Activated CD8-positive, alpha-beta memory T cell treated with anti-CD3 and anti-CD28 coated beads, Interleukin-2, amount 50 U/mL, for 48 hours (primary cell): ENCODE measurements around the gene CCR8.
"Not testable (repeated sequence)": the region's sequence is repeated elsewhere in the genome, so short reads cannot be mapped to it uniquely, and the experiment has no call there.

Source experiments
- DNase-seq: peaks from one replicate; pipeline ENCODE4 v3.0.0-alpha.2; 2020

The CCR8 gene

GRCh38 chr3:39317571-39318169 lies 11.8 kb upstream of the CCR8 start:
- DNase-seq = no peak

DNA sequence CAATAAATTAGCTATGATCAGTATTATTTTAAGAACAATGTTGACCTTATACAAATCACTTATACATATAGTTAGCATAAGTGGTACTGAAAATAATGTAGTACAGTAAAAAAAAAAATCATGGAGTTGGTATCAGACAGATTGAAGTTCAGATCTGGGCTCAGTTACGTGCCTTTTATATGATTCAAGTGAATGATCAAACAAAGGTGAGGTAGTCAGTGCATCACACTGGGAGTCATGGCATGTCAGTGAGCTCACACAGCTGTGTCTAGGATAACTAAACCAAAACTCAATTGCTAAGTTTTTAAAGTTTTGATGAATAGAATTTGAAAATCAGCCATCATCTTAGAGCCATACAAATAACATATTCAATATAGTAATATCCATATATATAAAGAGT lies 11.2 kb upstream of the CCR8 start:
- DNase-seq = no peak

- no peak for DNase-seq
Measured at GRCh38 chr3:39319249-39319648, 10.3 kb upstream of the CCR8 start.

GRCh38 chr3:39321574-39321983 lies 7.9 kb upstream of the CCR8 start:
- DNase-seq = not testable (repeated sequence)

DNA sequence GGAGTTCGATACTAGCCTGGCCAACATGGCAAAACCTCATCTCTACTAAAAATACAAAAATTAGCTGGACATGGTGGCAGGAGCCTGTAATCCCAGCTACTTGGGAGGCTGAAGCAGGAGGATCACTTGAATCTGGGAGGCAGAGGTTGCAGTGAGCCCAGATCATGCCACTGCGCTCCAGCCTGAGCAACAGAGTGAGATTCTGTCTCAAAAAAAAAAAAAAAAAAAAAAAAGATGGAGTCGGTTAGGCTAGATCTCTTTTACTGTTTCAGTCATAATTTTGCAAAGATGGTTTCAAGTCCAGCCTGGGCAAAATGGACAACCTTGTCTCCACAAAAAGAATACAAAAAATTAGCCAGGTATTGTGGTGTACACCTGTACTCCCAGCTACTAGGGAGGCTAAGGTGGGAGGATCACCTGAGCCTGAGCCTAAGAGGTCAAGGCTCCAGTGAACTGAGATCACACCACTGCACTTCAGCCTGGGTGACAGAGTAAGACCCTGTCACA lies 7.2 kb upstream of the CCR8 start:
- DNase-seq = not testable (repeated sequence)

DNA sequence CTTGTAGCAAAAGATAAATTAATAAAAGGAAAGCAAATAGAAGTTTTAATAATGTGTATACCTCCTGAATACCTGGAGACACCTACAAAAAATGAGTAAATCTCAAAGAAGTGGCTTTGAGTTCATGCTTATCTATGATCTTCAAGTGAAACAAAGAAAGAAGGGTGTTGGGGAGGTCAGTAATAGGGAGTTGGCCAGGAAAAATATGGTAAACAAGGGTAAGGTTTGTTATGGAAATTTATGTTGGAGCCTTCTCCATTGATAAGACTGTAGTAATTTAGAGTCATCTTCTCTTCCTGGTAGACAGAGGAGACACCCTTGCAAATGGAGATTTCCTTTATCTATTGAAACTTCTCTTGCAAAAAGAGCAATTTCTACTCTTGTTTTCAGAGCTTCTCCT lies 6.6 kb upstream of the CCR8 start:
- DNase-seq = no peak

DNA sequence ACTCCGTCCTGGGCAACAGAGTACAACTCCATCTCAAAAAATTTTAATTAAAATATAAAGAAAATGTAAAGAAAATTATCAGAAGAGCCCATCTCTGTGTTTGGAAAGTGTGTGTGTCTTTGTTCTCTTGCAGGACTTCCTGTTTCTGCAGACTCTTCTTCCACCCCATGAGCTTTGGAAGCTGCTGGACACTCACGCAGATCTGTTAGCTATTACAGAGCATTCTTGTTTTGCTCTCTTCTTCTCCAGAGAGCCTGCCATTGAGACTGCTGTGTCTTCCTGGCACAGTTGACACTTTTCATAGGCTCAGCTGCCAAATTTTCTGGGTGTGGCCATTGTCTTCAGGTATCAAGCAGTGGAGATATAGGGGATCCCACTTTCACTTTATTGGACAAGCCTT lies 6.0 kb upstream of the CCR8 start:
- DNase-seq = no peak

GRCh38 chr3:39325236-39325635 lies 4.3 kb upstream of the CCR8 start:
- no peak for DNase-seq

GRCh38 chr3:39327053-39327745 lies 2.3 kb upstream of the CCR8 start:
- DNase-seq = no peak

- no peak for DNase-seq
Measured at GRCh38 chr3:39327746-39328349, 1.7 kb upstream of the CCR8 start.

DNA sequence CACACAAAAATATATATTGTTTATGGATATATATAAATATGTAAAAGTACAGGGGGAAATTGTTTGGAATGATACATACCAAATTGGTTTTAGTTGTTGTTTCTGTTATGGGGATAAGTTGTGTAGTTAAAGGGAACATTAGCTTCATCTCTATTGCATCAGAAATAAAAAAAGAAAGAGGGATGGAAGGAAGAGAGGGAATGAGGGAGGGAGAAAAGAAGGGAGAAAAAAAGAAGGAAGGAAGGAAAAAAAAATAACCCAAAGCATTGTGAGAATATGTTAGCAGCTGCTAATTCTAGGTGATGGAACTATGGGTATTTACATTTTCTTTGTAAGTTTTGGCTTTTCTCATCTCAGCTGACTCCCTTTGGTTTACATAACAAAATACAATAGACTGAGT lies 1.3 kb downstream of the CCR8 start:
- DNase-seq = no peak

GRCh38 chr3:39332525-39332924 lies 3.0 kb downstream of the CCR8 start:
- no peak for DNase-seq

DNA sequence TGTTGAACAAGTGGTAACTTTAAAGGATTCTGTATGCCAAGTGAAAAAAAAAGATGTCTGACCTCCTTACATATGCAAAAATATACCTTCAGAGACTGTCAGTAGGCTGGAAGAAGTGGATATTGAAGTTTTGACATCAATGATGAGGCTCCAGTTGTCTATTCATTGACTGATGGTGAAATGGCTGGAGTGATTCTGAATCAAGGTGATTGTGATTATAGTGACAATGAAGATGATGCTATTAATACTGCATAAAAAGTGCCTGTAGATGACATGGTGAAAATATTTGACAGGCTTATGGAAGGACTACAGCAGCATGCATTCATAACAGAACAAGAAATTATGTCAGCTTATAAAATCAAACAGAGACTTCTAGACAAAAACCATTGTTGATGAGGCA lies 4.1 kb downstream of the CCR8 start:
- no peak for DNase-seq

GRCh38 chr3:39334205-39334604 lies 4.7 kb downstream of the CCR8 start:
- no peak for DNase-seq

- DNase-seq = no peak
Measured at GRCh38 chr3:39338201-39338600, 8.7 kb downstream of the CCR8 start.

- no peak for DNase-seq
Measured at GRCh38 chr3:39339086-39339485, 9.6 kb downstream of the CCR8 start.

DNA sequence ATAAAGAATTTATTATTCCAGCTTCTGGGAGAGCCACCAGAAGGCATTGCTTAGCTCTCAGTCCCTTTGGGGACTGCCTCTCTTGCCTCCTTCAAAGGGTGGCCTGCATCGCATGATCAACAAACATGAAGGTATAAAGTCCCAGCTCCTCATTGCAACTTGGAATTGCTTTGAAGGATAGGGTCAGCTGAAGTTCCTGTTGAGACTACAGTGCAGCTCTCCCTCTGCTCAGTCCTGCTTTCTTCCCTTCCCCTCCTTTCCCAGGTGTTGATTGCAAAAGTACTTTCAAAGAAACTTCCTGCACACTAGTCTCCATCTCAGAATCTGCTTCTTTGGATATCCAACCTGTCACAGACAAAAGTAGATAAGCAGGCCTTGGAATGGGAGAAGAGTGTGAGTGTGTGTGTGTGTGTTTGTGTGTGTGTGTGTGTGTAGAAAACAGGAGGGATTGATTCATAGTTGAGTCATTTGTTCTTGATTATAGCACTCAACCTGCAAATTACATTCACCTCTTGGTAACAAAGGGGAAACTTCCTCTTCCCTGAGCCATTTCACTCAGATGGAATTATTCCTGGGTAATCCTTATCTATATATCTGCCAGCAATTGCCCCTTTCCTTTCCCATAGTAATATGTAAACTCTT lies 13.7 kb downstream of the CCR8 start:
- DNase-seq = no peak

GRCh38 chr3:39343760-39344159 lies 14.3 kb downstream of the CCR8 start:
- DNase-seq = no peak

GRCh38 chr3:39344746-39345344 lies 15.3 kb downstream of the CCR8 start:
- DNase-seq = no peak

- DNase-seq = no peak
Measured at GRCh38 chr3:39346785-39347585, 17.5 kb downstream of the CCR8 start.

- no peak for DNase-seq
Measured at GRCh38 chr3:39347586-39347876, 18.0 kb downstream of the CCR8 start.

DNA sequence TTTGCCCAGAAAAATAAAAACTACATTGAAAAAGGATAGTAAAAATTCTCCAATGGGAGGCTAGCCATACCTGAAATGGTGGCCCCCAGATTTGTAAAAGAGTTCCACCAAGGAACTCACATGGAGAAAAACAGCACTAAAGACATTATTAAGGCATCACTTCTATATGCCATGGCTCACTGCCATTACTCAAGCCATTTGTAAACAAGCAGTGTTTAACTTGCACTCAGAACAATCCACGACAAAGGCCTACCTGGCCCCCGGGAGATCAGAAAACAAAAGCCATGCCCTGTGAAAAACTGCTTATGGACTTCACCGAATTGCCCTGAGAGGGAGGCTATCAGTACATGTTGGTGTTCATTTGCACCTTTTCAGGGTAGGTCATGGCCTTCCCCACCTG lies 19.6 kb downstream of the CCR8 start:
- DNase-seq = no peak

GRCh38 chr3:39350714-39351113 lies 21.2 kb downstream of the CCR8 start:
- no peak for DNase-seq
